DMS 273 treated with DMSO at 0.1 percent for 48 hours (cell line): ENCODE results near the gene DERA.
"Not testable (repeated sequence)": the region's sequence is repeated elsewhere in the genome, so short reads cannot be mapped to it uniquely, and the experiment has no call there.

ENCODE experiments used
- DNase-seq: peaks from one replicate; lab custom pipeline; 2025; lab: John Stamatoyannopoulos, UW

Gene DERA

DNA sequence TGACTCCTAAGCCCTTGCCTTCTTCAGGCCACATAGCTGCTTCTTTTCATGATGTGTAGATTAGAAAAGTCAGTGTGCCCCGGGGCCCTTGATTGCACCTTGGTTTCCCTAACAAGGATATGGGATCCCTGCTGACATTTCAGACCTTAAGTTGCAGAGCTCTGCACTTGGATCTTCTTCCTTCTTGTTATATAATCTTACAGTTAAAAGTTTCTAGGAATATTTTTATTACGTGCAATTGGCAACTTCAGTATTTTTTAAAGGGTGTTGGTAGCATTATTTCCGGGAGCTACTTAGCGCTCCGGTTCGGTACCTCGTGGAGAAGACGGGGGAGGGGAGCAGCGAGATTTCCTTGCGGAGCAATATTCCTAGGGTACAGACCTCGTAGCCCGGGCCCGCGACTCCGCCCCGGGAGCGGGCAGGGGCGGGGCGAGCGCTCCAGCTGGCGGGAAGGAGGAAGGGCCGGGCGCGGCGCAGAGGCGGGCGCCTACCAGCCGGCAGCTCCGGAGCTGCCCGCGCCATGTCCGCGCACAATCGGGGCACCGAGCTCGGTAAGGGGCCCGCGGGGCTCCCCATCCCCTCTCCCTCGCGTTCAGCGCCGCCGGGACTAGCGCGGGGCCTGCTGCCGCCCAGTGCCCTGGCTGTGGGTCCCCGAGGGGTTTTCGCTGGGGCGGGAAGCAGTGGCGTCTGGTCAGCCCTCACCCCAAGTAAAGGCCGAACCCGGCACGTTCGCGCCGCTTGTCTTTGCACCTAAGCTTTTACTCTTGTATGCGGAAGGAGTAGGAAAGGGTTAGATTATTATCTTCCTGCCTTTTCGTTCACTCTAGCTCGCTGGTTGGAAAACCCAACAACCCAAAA, at the start of gene DERA:
Gene DERA, plus strand, starts transcription at position 469 of the 858 bp plus-strand sequence. Its CDS starts 52 bp downstream, at position 521.
- peak; percentile 51 for DNase-seq

- DNase-seq, result no peak
These were observed 49.7 kb upstream of the DERA start for GRCh38 chr12:15861404-15861803.

GRCh38 chr12:15862840-15863239, 48.3 kb upstream of the DERA start:
- no peak for DNase-seq

DNA sequence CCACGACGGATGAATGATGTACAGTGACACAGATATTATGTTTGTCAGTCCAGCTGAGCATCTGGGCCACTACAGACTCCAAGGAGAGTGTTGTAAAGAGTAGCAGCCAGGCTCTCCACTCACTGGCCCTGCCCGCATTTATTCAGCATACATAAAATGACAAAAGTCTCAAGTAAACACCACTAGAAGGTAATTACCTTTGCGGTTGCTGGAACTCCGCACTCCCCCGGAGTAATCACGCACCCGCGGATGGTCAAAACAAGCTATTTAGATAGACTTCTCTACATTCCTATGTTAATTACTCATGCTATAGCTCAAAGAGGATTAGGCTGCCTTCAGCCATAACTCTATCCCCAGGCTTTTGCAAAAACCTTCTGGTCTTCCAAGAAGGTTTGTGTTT, 47.8 kb upstream of the DERA start:
- DNase-seq, result no peak

DNA sequence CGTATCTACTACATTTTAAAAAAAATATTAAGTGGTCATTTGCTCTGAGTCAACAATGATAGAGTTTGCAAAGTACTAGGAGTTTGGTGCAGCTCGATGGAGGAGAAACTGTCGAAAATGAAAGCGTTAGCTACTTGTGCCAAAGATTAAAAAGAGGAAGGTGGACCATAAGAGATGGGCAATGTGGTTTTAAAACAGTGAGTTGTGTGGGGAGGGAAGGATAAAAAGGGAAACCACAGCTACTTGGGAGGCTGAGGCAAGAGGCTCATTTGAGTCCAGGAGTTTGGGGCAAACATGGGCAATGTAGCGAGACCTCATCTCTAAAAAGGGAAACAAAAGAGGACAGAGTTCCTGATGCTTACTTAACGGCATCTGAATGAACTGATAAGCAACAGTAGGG, 47.1 kb upstream of the DERA start:
- DNase-seq, result no peak

DNA sequence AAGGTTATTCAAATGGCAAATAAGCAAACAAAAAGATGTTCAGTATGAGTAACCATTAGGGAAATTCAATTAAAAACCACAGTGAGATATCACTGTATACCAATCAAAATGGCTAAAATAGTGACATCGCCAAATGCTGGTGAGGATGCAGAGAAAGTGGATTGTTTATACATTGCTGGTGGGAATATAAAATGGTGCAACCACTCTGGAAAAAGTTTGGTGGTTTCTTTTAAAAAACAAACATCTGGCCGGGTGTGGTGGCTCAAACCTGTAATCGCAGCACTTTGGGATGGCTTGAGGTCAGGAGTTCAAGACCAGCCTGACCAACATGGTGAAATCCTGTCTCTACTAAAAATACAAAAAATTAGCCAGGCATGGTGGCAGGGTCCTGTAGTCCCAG, 42.9 kb upstream of the DERA start:
- DNase-seq, result no peak

GRCh38 chr12:15873556-15873955, 37.6 kb upstream of the DERA start:
- DNase-seq, result no peak

GRCh38 chr12:15874556-15875145, 36.5 kb upstream of the DERA start:
- DNase-seq, result not testable (repeated sequence)

- no peak for DNase-seq
These were observed 35.3 kb upstream of the DERA start for GRCh38 chr12:15875863-15876262.

- DNase-seq, result no peak
These were observed 31.7 kb upstream of the DERA start for GRCh38 chr12:15879413-15879812.

DNA sequence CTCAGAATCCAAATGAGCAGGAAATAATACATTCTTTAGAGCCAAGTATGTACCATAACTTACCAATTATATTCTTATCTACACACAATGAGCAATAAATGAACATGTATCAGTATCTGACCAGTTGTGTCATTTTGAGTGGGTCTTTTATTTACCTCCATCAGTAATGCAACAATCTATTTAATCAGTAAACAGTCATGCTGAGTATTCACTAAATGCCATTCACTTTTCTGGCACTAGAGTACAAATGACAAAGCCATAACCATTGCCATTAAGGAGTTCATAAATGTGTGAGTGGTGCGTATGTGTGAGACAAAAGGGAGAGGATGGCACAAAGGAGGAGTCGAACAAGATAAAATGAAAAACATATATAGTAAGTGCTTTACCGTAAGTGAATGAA, 30.4 kb upstream of the DERA start:
- DNase-seq, result no peak

DNA sequence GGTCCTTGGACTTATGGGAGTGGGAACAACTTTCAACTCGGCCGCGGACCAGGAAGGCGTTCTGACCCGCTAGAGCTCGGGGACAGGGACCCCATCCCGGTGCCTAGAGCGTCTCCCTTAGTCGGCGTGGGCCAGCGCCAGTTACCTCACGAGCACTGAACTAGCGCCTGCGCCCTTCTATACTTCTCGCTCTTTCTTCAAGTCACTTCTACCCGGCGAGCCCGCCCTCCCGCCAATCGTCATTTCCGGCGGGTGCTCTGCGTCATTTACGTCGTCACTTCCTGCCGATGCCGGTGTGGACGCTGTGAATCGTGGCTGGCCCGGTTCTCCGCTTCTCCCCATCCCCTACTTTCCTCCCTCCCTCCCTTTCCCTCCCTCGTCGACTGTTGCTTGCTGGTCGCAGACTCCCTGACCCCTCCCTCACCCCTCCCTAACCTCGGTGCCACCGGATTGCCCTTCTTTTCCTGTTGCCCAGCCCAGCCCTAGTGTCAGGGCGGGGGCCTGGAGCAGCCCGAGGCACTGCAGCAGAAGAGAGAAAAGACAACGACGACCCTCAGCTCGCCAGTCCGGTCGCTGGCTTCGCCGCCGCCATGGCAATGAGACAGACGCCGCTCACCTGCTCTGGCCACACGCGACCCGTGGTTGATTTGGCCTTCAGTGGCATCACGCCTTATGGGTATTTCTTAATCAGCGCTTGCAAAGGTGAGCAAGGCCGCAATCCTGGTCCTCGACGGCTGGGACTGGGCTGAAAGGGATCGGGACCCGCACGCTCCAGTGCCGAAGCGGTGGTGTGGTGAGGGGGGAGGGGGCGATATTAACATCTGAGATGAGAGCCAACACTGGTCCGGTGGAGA, 28.8 kb upstream of the DERA start, which contains the start of gene STRAP:
Gene STRAP, plus strand, starts transcription at position 270 of the 854 bp plus-strand sequence. Its CDS starts 321 bp downstream, at position 591.
- DNase-seq, result peak; percentile 85

- no peak for DNase-seq
These were observed 27.6 kb upstream of the DERA start for GRCh38 chr12:15883536-15883935.

- DNase-seq, result no peak
These were observed 24.6 kb upstream of the DERA start for GRCh38 chr12:15886372-15887042.

DNA sequence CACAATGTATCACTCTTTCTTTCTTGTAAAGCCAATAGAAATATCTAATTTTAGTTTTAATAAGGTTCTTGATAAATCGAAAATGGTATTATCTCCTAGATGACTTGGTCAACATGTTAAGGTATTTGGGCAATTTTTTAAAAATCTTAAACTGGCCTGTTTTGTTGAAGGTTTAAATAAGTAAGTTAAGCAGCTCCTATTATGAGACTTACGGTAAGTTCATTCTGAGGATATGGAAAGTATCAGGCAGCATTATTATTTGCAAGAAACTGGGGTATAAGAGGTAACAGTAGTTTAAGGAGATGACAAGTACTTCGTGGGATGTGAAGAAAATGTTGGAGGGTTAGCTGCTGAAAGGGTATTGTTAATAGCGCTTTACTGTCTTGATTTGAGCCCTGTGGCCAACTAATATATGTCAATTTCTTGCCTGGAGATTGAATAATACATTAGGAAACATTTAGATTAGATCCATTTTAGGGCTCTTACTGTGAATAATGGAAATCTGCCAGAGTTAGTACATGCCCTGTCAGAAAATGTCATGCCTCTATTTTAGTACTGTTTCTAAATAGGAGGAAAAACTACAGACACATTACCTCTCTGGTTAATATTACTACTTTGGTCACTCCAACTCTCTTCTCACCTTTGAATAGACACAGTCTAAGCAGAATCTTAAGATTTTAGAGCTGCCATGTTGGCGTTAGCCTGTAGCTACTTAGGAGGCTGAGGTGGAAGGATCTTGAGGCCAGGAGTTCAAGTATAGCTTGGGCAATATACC, 23.9 kb upstream of the DERA start:
- DNase-seq, result no peak

GRCh38 chr12:15892645-15893259, 18.4 kb upstream of the DERA start:
- DNase-seq, result no peak

DNA sequence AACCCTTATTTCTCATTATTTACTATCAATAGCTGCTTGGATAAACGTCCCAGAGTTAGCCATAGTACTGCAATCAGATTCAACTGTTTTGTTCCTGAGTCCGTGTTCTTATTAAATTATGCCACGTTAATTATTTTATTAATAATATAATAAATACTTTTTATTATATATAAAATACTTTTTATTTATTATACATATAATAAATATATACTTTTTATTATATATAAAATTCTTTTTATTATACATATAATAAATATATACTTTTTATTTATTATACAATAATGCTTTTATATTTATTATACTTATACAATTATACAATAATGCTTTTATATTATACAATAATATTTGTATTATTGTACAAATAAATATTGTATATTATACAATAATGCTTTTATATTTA, 17.9 kb upstream of the DERA start:
- DNase-seq, result no peak

DNA sequence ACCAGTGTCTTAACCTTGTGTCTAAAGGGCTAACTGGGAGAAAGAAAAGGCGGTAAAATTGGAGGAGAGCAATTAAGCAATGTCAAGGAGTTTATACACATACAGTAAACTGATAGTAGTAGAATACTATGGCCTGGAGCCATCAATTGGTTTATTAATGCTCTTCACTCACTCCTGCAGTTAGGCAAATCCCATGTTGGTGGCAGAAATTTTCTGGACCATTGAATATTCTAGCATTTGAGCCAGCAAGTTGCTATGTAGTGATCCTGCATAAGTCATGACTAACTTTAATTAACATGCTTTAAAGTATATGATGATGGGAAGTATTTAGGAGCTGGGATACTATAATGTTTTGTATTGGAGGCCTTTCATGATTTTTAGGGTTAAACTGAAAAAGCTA, 14.3 kb upstream of the DERA start:
- DNase-seq, result no peak

DNA sequence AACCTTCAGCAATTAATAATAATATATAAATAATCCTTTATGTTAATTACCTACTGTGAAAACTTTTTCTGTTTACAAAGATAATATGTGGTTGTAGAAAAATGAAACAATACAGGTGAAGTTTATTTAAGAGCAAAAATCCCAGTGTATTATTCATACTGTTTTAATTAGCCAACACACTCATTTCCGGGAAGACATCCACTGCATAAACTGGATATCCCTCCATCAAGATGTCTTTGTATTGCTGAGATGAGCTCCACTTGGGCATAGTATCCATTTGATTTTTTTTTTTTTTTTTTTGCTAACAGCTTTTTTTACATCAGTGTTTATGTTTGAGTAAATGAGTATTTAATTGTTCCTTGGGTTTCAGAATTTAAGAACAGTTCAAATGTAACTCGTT, 13.7 kb upstream of the DERA start:
- no peak for DNase-seq

- no peak for DNase-seq
These were observed 11.8 kb upstream of the DERA start for GRCh38 chr12:15899282-15899870.
